GM12878 (cell line): ENCODE results near the gene LIMS1. TPM values are rescaled to one million over a fixed set of nuclear protein-coding genes. Genes with fewer than 3 reads are reported as not detected.
A peak's percentile ranks its signal among the peaks of the same experiment; 100 is the strongest.
"Not testable (repeated sequence)": the region's sequence is repeated elsewhere in the genome, so short reads cannot be mapped to it uniquely, and the experiment has no call there.

Experiments used
- ATAC-seq: fragments of 200-7000 bp; cut with Tn5 transposase; 3 replicates; pipeline ENCODE4 v1.9.1; 2020; ENCODE audit warnings: mild to moderate bottlenecking, moderate library complexity
- BruUV-seq: library from RNA; stranded (reverse); fragments of 400-500 nt; replicated peaks from 2 replicates; lab custom pipeline; 2021; lab: Mats Ljungman, UMichigan
- CTCF ChIA-PET: fragments of 300-600 bp; sonication (Branson Sonifier 250); formaldehyde crosslinking; extraction: SDS; loops from one replicate; lab custom pipeline; 2021; ENCODE audit warnings: inconsistent platforms; lab: Yijun Ruan, JAX
- POLR2A ChIA-PET: fragments of 350-600 bp; formaldehyde crosslinking; extraction: SDS; loops from one replicate; lab custom pipeline; 2021; ENCODE audit warnings: inconsistent platforms; lab: Charles Lee
- RAD21 ChIA-PET: fragments of 300-600 bp; sonication (Branson Sonifier 250); formaldehyde crosslinking; loops from one replicate; lab custom pipeline; 2023; ENCODE audit warnings: antibody characterized with exemption; ENCODE audit not compliant: unreplicated experiment; lab: Charles Lee
- SMC1A ChIA-PET: fragments of 300-600 bp; sonication (Branson Sonifier 250); formaldehyde crosslinking; loops from one replicate; lab custom pipeline; 2023; ENCODE audit not compliant: unreplicated experiment, uncharacterized antibody; lab: Charles Lee
- DNase-seq: peaks from one replicate; pipeline ENCODE4 v3.0.0-alpha.2; 2011; ENCODE audit warnings: low read depth, low spot score
- FAIRE-seq: peaks from 3 replicates; lab custom pipeline; 2011; peaks lifted over from hg19 to GRCh38; lab: Jason Lieb, UNC
- H2AFZ ChIP-seq: 2 replicates; pipeline ENCODE4 v1.6.0; 2011; ENCODE audit warnings: low read depth, low read length, control low read depth; ENCODE audit not compliant: control insufficient read depth
- H3K27ac ChIP-seq: 2 replicates; pipeline ENCODE4 v1.5.1; 2011; ENCODE audit warnings: control low read depth; ENCODE audit not compliant: control insufficient read depth, insufficient read depth
- H3K27me3 ChIP-seq, 2 experiments: replicated peaks in 1 of 2; 2 replicates each; pipeline versions ENCODE4 v1.6.0 to v1.6.1; 2011; ENCODE audit warnings: low read length in 1 of 2; ENCODE audit not compliant: control insufficient read depth in 2 of 2, insufficient read depth in 2 of 2
- H3K36me3 ChIP-seq, 2 experiments: 2 replicates each; pipeline ENCODE4 v1.5.1; 2011; ENCODE audit warnings: low read length in 1 of 2; ENCODE audit not compliant: control insufficient read depth in 2 of 2, insufficient read depth in 2 of 2
- H3K4me1 ChIP-seq: 2 replicates; pipeline ENCODE4 v1.6.1; 2011; ENCODE audit warnings: mild to moderate bottlenecking, low read length, moderate library complexity, mixed read lengths; ENCODE audit not compliant: control insufficient read depth, insufficient read depth
- H3K4me2 ChIP-seq: 2 replicates; pipeline ENCODE4 v1.6.0; 2011; ENCODE audit warnings: control low read depth; ENCODE audit not compliant: control insufficient read depth, insufficient read depth
- H3K4me3 ChIP-seq: fragments of 200-600 bp; sonication (generic); 2 replicates; pipeline ENCODE4 v1.5.1; 2016
- H3K79me2 ChIP-seq: 2 replicates; pipeline ENCODE4 v1.6.0; 2011; ENCODE audit warnings: low read length; ENCODE audit not compliant: control insufficient read depth, insufficient read depth
- H3K9ac ChIP-seq: 2 replicates; pipeline ENCODE4 v1.8.0; 2011; ENCODE audit warnings: low read length, control low read depth, mixed read lengths; ENCODE audit not compliant: control insufficient read depth, insufficient read depth
- H3K9me3 ChIP-seq: replicated peaks from 3 replicates; pipeline ENCODE4 v1.5.1; 2011; ENCODE audit warnings: mild to moderate bottlenecking, low read length; ENCODE audit not compliant: control insufficient read depth, insufficient read depth
- H4K20me1 ChIP-seq: 2 replicates; pipeline ENCODE4 v1.6.0; 2011; ENCODE audit not compliant: control insufficient read depth, insufficient read depth
- WGBS: methylation state at CpG from one replicate; pipeline ENCODE4 v1.1.6; 2016; ENCODE audit warnings: low lambda C conversion rate; ENCODE audit not compliant: insufficient replicate concordance, insufficient coverage; ENCODE audit errors: missing lambda C conversion rate; 5-methylcytosine and 5-hydroxymethylcytosine counted together
- in situ Hi-C: fragments of 300-500 bp; cut with MboI; formaldehyde crosslinking; loops from 9 replicates; pipeline ENCODE4 v1.14.3; 2018; ENCODE audit warnings: mixed read lengths
- intact Hi-C: fragments of 100-400 bp; cut with micrococcal nuclease; formaldehyde crosslinking; loops from one replicate; pipeline ENCODE4 v1.14.2; 2022; ENCODE audit not compliant: unreplicated experiment
- polyA plus RNA-seq, 11 experiments: library from polyadenylated mRNA; depleted of rRNA in 4 of 11; unstranded in 6 of 11; stranded (reverse) in 5 of 11; fragments of >200 nt; fragmentation: Nextera tagmentation in 4 of 11; fragmentation: Illumina TruSeq in 1 of 11; extraction: Ambion mirVana in 4 of 11; extraction: Trizol in 1 of 11; gene quantifications; 1 replicate in 1 of 11; 2 replicates in 10 of 11; pipeline versions ENCODE4 v1.2.1 to v1.2.3, GENCODE V29; 2011 to 2016; ENCODE audit warnings: inconsistent platforms in 2 of 11, missing spikeins in 2 of 11, low read depth in 1 of 11
- total RNA-seq, 4 experiments: library from RNA; depleted of rRNA in 3 of 4; stranded (reverse); fragments of >200 nt in 3 of 4; fragmentation: Illumina TruSeq in 1 of 4; extraction: Trizol in 1 of 4; gene quantifications; 2 replicates each; pipeline versions ENCODE4 v1.2.1 to v1.2.3, GENCODE V29; 2013 to 2021
- TF ChIP-seq, protein P1 (sequence below): fragments of 450-650 bp; IDR thresholded peaks from 2 replicates; pipeline ENCODE4 v1.6.1; 2016; ENCODE audit warnings: mild to moderate bottlenecking

The LIMS1 gene
- total and polyA plus RNA-seq, 10 of the 15 experiments (the other 5 are each of a cell fraction or from before 2014, with no cell fraction given): 15.7 to 98.1 (median 43.9) TPM

DNA sequence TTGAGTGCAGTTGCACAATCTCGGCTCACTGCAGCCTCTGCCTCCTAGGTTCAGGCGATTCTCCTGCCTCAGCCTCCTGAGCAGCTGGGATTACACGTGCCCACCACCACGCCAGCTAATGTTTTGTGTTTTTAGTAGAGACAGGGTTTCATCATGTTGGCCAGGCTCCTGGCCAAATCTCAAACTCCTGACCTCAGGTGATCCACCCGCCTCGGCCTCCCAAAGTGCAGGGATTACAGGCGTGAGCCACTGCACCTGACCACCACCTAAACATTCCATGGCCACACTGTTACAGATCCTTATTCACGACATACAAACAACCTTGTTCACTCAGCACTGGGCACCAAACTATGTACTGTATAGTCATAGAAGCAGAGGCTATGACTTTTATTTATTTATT, 116.2 kb downstream of the LIMS1 start:
- SMC1A ChIA-PET: interaction anchor here (0.7 to 1.8 kb wide), 3 partner anchors 9 to 19 kb away, joined by 3 to 9 read pairs (median 3); no protein-coding TSS in a partner anchor
- in situ Hi-C loops, H3K4me2 ChIP-seq, intact Hi-C loops, H3K36me3 ChIP-seq: not testable (repeated sequence)
- TF ChIP-seq, protein P1, sequence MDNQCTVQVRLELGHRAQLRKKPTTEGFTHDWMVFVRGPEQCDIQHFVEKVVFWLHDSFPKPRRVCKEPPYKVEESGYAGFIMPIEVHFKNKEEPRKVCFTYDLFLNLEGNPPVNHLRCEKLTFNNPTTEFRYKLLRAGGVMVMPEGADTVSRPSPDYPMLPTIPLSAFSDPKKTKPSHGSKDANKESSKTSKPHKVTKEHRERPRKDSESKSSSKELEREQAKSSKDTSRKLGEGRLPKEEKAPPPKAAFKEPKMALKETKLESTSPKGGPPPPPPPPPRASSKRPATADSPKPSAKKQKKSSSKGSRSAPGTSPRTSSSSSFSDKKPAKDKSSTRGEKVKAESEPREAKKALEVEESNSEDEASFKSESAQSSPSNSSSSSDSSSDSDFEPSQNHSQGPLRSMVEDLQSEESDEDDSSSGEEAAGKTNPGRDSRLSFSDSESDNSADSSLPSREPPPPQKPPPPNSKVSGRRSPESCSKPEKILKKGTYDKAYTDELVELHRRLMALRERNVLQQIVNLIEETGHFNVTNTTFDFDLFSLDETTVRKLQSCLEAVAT: peak; percentile 31; the same call in 1 of the 2 replicates
- TF ChIP-seq, all 136 proteins: peak for 1; not testable (repeated sequence) for 135
- H3K27me3 ChIP-seq, H2AFZ ChIP-seq, H3K27ac ChIP-seq, POLR2A ChIA-PET, H3K4me1 ChIP-seq, BruUV-seq, H4K20me1 ChIP-seq, DNase-seq, H3K9ac ChIP-seq, ATAC-seq, FAIRE-seq, H3K79me2 ChIP-seq, H3K9me3 ChIP-seq, H3K4me3 ChIP-seq: not testable (repeated sequence)
- 98% methylated on average over 8 of the region's 8 CpGs for WGBS
- ChIA-PET CTCF (interaction anchor here (0.7 to 0.9 kb wide), 2 partner anchors 14 to 708 kb away, joined by 4 read pairs; no protein-coding TSS in a partner anchor), RAD21 (interaction anchor here (0.9 to 1.6 kb wide), 3 partner anchors 13 to 38 kb away, joined by 3 to 15 read pairs (median 4); no protein-coding TSS in a partner anchor)

DNA sequence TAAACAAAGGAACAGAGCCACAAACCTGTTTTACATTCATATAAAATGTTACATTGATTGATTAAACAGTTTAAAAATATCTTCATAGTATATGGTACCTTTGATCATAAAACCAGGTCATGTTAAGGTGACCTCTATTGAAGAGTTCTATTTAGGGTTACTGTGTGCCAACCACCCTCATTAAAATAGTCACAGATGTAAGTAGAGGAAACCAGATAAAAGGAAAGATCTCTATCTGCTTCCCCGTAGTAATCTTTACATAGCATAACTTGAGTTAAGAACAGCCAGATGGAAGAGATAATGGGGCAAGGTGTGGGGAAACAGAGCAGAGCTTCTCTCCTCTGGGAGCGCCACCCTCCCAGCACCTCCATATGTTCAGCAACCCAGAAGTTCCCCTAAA, 117.2 kb downstream of the LIMS1 start:
- H3K4me1 ChIP-seq, H3K79me2 ChIP-seq, H4K20me1 ChIP-seq, H3K4me3 ChIP-seq, BruUV-seq, intact Hi-C loops, in situ Hi-C loops, H3K27ac ChIP-seq, H2AFZ ChIP-seq, H3K9me3 ChIP-seq, H3K27me3 ChIP-seq, ATAC-seq, H3K9ac ChIP-seq, H3K36me3 ChIP-seq, H3K4me2 ChIP-seq, DNase-seq, FAIRE-seq, POLR2A ChIA-PET: not testable (repeated sequence)
- ChIA-PET CTCF (interaction anchor here (0.8 kb wide), 1 partner anchor 15 kb away, joined by 4 read pairs; no protein-coding TSS in a partner anchor), SMC1A (interaction anchor here (1.5 to 1.8 kb wide), 2 partner anchors 15 to 20 kb away, joined by 3 to 9 read pairs; no protein-coding TSS in a partner anchor), RAD21 (interaction anchor here (1.0 kb wide), 1 partner anchor 13 kb away, joined by 3 read pairs; no protein-coding TSS in a partner anchor)
- WGBS: no CpG with 5 or more reads among the region's 2 CpGs
